ENCODE measurements around the gene TSPAN9. TPM values are rescaled to one million over a fixed set of nuclear protein-coding genes. Genes with fewer than 3 reads are reported as not detected.
"Not testable (repeated sequence)": the region's sequence is repeated elsewhere in the genome, so short reads cannot be mapped to it uniquely, and the experiment has no call there.

The TSPAN9 gene
- total RNA-seq, 1 donor = 76.0 TPM

GRCh38 chr12:3061501-3062215, 15.5 kb upstream of the TSPAN9 start:
- TF ChIP-seq CTCF (IDR thresholded peaks at IDR 0.05; ENCODE audit: insufficient read depth, low read depth, low read length) = no peak
- no peak for DNase-seq (ENCODE audit: low read depth)
- no peak overlapping the region for H3K4me3 ChIP-seq (ENCODE audit: low read depth, low read length)

DNA sequence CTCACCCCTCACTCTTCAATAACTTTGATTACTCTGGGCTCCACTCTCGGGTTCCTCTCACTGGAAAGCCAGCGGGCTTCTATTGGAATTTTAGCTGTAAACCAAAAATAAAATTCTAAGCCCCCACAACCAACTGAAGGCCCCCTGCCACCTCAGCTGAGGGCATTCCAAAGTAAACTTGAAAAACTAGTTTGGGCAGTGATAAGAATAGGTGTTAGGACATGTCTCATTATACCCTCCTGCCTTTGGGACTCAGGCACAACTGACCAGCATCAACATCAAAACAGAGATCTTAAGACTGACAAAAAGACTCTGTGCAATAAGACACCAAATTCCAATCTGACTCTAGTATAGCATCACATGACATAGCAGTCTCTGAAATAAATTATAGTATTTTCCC, 11.9 kb upstream of the TSPAN9 start:
- no peak for DNase-seq (ENCODE audit: low read depth)
- no peak for TF ChIP-seq CTCF (IDR thresholded peaks at IDR 0.05; ENCODE audit: insufficient read depth, low read depth, low read length)
- H3K4me3 ChIP-seq (ENCODE audit: low read depth, low read length) = no peak overlapping the region

DNA sequence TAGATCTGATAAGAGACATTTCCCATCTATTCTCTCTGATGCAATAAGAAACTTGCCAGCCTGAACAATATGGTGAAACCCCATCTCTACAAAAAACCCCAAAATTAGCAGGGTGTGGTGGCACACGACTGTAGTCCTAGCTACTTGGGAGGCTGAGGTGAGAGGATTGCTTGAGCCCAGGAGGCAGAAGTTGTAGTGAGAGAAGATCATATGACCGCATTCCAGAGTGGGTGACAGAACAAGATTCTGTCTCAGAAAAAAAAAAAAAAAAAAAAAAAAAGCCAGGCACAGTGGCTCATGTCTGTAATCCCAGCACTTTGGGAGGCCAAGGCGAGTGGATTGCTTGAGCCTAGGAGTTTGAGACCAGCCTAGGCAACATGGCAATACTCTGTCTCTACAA, 11.3 kb upstream of the TSPAN9 start:
- DNase-seq (ENCODE audit: low read depth); H3K4me3 ChIP-seq (ENCODE audit: low read depth, low read length): not testable (repeated sequence)

DNA sequence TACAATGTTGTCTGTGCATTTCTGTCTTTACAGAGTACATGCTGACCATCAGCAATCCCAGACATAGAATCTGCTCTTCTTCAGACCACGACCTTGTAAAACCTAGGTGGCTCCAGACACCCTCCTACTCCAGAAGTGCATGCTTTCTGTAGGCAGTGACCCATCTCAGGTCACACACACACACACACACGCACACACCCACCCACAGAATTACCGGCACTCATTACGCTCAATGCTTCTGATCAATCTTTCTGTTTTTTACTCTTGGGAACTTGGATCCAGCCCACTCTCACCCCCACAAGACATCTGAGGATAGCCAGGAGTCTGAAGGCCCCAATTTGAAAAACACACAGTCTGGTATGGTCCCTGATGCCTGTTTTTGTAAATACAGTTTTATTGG, 7.5 kb upstream of the TSPAN9 start:
- TF ChIP-seq CTCF (IDR thresholded peaks at IDR 0.05; ENCODE audit: insufficient read depth, low read depth, low read length) = no peak
- peak; percentile 86 for DNase-seq (ENCODE audit: low read depth)
- H3K4me3 ChIP-seq (ENCODE audit: low read depth, low read length) = no peak overlapping the region

DNA sequence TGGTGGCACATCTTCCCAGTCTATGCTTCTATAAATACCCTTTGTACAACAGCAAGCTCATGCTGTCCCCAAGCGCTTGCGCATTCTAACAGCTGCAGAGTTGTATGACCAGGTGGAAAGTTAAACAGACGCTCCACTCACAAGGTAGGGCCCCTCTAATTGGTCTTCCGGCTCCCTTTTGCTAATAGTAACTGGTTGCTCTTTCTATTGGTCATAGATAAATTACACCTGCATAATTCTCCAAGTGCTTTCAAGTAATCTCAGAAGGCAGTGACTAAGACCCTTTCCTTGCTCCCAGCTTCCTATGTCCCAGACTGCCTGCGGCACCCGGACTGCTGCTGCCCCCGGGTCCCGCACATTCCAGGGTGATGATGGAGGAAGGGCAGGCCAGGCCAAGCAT, 6.1 kb upstream of the TSPAN9 start:
- no peak overlapping the region for H3K4me3 ChIP-seq (ENCODE audit: low read depth, low read length)
- TF ChIP-seq CTCF (IDR thresholded peaks at IDR 0.05; ENCODE audit: insufficient read depth, low read depth, low read length) = no peak
- DNase-seq (ENCODE audit: low read depth) = no peak

DNA sequence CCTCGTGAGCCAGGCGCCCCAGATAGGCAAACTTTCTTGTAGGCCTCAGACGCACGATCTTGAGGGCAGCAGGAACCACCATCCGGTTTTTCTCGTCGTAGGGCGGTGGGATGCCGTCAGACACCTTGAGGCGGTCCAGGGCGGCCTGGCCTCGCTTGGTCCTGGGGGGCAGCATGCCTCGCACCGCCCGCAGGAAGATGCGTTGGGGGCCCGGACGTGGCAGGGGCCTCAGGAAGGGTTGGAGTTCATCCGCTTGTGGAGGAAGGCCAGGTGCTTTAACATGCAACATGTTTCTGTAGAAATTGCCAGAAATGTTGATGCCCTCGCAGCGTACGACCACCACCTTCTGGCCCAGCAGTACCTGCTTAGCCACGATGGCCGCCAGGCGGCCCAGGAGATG, 5.5 kb upstream of the TSPAN9 start:
- DNase-seq (ENCODE audit: low read depth) = no peak
- TF ChIP-seq CTCF (IDR thresholded peaks at IDR 0.05; ENCODE audit: insufficient read depth, low read depth, low read length) = no peak
- no peak overlapping the region for H3K4me3 ChIP-seq (ENCODE audit: low read depth, low read length)

- peak; percentile 88 for DNase-seq (ENCODE audit: low read depth)
- TF ChIP-seq CTCF (IDR thresholded peaks at IDR 0.05; ENCODE audit: insufficient read depth, low read depth, low read length) = peak; percentile 99
- H3K4me3 ChIP-seq (ENCODE audit: low read depth, low read length) = no peak overlapping the region
Measured at GRCh38 chr12:3073438-3074250, 3.5 kb upstream of the TSPAN9 start.

All from fibroblast of villous mesenchyme (primary cell).